A549 treated with dexamethasone at 1 μM for 4 hours (cell line): Measurements from ENCODE around the gene UBE3A. TPM values are rescaled to one million over a fixed set of nuclear protein-coding genes. Genes with fewer than 3 reads are reported as not detected.

Experiments used
- total RNA-seq: library from RNA; stranded (reverse); fragments of 200-300 nt; extraction: Qiagen RNA extraction; gene quantifications from 5 replicates; pipeline ENCODE4 v1.2.3, GENCODE V29; 2022

The UBE3A gene
- 25.1 to 30.9 TPM (median 28.7 TPM) in 5 replicates for total RNA-seq

DNA sequence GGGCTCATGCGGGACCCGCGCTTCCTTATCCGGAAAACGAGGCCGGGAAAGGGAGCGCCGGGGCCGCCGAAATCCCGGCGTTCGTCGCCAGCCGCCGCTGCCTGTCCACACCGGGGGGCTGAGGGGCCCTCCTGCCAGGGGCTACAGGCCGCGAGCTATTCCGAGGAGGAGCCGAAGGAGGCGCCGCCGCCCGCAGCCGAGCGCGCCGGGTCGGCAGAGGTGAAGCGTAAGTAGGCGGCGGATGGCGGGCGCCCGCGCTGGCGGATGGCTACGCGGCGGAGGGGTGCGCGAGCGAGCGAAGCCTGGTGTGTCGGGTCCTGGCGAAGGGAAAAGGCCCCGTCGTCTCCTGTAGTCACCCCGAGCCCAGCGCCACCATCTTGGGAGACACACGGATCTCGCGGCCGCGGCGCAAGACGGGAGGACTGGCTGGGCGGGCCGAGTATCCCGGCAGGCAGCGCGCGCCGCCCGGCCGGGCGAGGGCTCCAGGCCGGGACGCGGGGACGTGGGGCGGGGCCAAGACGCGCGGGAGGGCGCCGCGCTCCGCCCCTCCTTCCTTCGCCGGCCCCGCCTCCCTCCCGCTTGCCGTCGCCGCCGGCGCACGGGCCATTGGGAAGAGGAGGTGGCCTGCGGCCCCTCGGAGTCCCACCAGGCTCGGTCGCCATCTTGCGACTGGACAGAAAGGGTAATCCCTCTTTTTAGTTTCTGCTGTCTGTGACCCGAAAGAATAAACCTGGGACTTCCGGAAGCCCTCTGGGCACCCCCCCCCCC, at the start of gene UBE3A:
Gene UBE3A (minus strand): TSS at position 424 of the 768 bp plus-strand sequence. CDS start 29,917 bp downstream, outside the sequence.

